Dermis lymphatic vessel endothelial cell (primary cell): Measurements from ENCODE around the gene SLC6A18. TPM values are rescaled to one million over a fixed set of nuclear protein-coding genes. Genes with fewer than 3 reads are reported as not detected.

Source experiments
- total RNA-seq: library from RNA; depleted of rRNA; stranded (reverse); fragments of >200 nt; gene quantifications from 2 replicates; pipeline ENCODE4 v1.2.1, GENCODE V29; 2014

SLC6A18 gene, protein sequence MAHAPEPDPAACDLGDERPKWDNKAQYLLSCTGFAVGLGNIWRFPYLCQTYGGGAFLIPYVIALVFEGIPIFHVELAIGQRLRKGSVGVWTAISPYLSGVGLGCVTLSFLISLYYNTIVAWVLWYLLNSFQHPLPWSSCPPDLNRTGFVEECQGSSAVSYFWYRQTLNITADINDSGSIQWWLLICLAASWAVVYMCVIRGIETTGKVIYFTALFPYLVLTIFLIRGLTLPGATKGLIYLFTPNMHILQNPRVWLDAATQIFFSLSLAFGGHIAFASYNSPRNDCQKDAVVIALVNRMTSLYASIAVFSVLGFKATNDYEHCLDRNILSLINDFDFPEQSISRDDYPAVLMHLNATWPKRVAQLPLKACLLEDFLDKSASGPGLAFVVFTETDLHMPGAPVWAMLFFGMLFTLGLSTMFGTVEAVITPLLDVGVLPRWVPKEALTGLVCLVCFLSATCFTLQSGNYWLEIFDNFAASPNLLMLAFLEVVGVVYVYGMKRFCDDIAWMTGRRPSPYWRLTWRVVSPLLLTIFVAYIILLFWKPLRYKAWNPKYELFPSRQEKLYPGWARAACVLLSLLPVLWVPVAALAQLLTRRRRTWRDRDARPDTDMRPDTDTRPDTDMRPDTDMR
- not detected in 2 replicates for total RNA-seq

DNA sequence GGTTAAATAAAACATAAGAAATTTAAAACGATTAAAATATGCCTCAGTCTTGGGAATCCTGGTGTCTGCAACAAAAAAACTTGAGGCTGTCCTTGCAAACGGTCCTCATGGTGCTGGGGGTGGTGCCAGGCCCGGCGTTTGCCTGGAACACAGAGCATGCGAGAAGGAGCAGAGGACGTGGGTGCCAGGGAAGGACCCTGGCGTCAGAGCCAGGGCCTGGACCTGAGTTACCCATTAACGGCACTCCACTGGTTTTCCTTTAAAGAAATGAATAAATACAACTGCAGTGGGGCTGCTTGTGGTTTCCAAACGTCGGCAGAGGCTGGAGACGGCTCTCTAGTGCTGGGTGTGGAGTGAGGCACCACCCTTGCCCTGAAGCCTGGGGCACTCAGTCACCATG, at the start of gene SLC6A18:
SLC6A18 (plus strand) TSS at position 301 of the 400 bp plus-strand sequence; CDS start at position 398, 97 bp downstream.

DNA sequence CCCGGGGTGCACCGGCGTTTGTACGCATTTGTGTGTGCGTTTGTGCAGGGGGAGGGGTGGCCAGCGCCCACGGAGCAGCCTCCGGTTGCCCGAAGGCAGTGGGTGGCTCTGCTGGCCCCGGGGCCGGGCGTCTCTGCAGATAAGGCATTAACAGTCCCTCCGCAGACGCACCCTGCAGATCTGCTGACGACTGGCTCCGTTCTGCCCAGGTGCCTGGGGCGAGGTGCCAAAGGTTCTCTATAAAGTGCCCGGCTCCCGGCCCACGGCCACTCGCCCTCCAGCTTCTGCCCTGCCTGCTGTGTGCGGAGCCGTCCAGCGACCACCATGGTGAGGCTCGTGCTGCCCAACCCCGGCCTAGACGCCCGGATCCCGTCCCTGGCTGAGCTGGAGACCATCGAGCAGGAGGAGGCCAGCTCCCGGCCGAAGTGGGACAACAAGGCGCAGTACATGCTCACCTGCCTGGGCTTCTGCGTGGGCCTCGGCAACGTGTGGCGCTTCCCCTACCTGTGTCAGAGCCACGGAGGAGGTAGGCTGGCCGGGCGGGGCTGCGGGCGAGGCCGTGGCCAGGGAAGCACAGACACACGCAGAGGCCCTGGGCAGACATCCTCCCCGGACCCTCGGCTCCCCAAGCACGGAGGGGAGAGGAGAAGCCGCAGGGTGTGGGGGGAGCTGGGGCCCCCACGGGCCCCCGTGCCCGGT, 23.7 kb upstream of the SLC6A18 start, which contains the start of gene SLC6A19:
SLC6A19 (plus strand) TSS at position 269 of the 699 bp plus-strand sequence; CDS start at position 325, 56 bp downstream.

DNA sequence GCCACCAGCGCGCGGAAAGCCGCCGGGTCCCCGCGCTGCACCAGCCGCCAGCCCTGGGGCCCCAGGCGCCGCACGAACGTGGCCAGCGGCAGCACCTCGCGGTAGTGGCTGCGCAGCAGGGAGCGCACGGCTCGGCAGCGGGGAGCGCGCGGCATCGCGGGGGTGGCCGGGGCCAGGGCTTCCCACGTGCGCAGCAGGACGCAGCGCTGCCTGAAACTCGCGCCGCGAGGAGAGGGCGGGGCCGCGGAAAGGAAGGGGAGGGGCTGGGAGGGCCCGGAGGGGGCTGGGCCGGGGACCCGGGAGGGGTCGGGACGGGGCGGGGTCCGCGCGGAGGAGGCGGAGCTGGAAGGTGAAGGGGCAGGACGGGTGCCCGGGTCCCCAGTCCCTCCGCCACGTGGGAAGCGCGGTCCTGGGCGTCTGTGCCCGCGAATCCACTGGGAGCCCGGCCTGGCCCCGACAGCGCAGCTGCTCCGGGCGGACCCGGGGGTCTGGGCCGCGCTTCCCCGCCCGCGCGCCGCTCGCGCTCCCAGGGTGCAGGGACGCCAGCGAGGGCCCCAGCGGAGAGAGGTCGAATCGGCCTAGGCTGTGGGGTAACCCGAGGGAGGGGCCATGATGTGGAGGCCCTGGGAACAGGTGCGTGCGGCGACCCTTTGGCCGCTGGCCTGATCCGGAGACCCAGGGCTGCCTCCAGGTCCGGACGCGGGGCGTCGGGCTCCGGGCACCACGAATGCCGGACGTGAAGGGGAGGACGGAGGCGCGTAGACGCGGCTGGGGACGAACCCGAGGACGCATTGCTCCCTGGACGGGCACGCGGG, 69.9 kb downstream of the SLC6A18 start, which contains the start of gene TERT:
TERT (minus strand) TSS at position 234 of the 815 bp plus-strand sequence; CDS start at position 155, 79 bp downstream.

Other genes with a start within 250 kb of the SLC6A18 start
- gene NKD2, start 216.6 kb upstream of the SLC6A18 start, total RNA-seq: under 0.01 and 0.11 TPM in 2 replicates
- gene SLC12A7, start 113.3 kb upstream of the SLC6A18 start, total RNA-seq: 18.4 and 19.1 TPM in 2 replicates
- not detected in 2 replicates for gene SLC6A19, start 23.8 kb upstream of the SLC6A18 start, total RNA-seq
- gene TERT, start 69.7 kb downstream of the SLC6A18 start, total RNA-seq: not detected in 2 replicates
- 271 and 275 TPM in 2 replicates for gene CLPTM1L, start 119.7 kb downstream of the SLC6A18 start, total RNA-seq
- gene SLC6A3, start 220.1 kb downstream of the SLC6A18 start, total RNA-seq: under 0.01 TPM in 1 of 2 replicates, not detected in the other